T-helper 1 cell treated with Interleukin-12 subunit alpha and Interleukin-12 subunit beta and Interleukin-4 antibody, amounts not matched to agents 30 μg/mL and 1 μg/mL, for 36 hours (primary cell): ENCODE measurements around the gene LETM1.
A peak's percentile ranks its signal among the peaks of the same experiment; 100 is the strongest.

Experiments
- H3K27ac Mint-ChIP-seq: one replicate; pipeline ENCODE4 v1.8.0; 2021; ENCODE audit warnings: mild to moderate bottlenecking, mixed read lengths
- H3K27me3 Mint-ChIP-seq: one replicate; pipeline ENCODE4 v1.8.0; 2021; ENCODE audit warnings: low read depth, mixed read lengths
- H3K36me3 Mint-ChIP-seq: one replicate; pipeline ENCODE4 v1.8.0; 2021; ENCODE audit warnings: low read depth, mixed read lengths
- H3K4me1 Mint-ChIP-seq: one replicate; pipeline ENCODE4 v1.8.0; 2021; ENCODE audit warnings: low read depth, mixed read lengths
- H3K4me3 Mint-ChIP-seq: one replicate; pipeline ENCODE4 v1.8.0; 2021; ENCODE audit warnings: mild to moderate bottlenecking, moderate library complexity, mixed read lengths
- H3K9me3 Mint-ChIP-seq: one replicate; pipeline ENCODE4 v1.8.0; 2021; ENCODE audit warnings: mixed read lengths

Gene LETM1

GRCh38 chr4:1773754-1774153 is 82.2 kb downstream of the LETM1 start:
- Mint-ChIP-seq H3K4me1 (no peaks in the 10 kb centered on the region), H3K4me3 (no peak overlapping the region), H3K27ac (no peak overlapping the region), H3K36me3 (no peaks in the 10 kb centered on the region), H3K27me3 (no peaks in the 10 kb centered on the region), H3K9me3 (no peaks in the 10 kb centered on the region)

DNA sequence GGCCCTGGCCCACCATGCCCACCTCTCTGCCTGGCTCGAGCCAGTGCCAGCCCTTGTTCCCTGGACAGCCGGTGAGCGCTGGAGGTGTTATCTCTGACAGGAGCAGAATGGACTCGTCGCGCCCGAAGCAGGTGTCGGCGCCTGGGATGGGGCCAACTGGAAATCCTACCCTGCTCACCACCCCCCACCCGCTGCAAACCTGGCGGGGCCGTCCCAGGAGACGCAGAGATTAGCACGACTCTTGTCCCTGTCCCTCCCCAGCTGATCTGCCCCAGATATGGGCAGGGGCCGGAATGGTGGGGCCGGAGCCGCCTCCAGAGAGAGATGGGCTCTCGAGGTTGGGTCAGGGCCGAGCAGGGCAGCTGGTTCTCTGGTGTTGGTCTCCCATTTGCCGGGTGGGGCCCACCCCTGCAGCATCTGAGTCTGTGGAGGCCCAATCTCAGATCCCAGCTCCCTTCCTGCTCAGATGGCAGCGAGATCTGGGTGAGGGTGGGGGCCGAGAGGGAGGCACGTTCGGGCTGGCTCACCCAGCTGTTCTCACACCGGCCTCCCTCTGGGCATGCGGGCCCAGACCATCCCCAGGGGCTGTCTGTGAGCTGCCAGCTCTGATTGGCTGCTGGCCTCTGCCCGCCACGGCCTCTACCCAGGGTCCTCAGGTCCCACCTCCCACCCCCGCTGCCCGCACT is 83.0 kb downstream of the LETM1 start:
- H3K27me3 Mint-ChIP-seq: peaks cover 4% of the 10 kb centered on the region
- no peak overlapping the region for H3K4me3 Mint-ChIP-seq
- no peak overlapping the region for H3K27ac Mint-ChIP-seq
- H3K36me3 Mint-ChIP-seq: no peaks in the 10 kb centered on the region
- no peaks in the 10 kb centered on the region for H3K9me3 Mint-ChIP-seq
- peaks cover 2% of the 10 kb centered on the region for H3K4me1 Mint-ChIP-seq

DNA sequence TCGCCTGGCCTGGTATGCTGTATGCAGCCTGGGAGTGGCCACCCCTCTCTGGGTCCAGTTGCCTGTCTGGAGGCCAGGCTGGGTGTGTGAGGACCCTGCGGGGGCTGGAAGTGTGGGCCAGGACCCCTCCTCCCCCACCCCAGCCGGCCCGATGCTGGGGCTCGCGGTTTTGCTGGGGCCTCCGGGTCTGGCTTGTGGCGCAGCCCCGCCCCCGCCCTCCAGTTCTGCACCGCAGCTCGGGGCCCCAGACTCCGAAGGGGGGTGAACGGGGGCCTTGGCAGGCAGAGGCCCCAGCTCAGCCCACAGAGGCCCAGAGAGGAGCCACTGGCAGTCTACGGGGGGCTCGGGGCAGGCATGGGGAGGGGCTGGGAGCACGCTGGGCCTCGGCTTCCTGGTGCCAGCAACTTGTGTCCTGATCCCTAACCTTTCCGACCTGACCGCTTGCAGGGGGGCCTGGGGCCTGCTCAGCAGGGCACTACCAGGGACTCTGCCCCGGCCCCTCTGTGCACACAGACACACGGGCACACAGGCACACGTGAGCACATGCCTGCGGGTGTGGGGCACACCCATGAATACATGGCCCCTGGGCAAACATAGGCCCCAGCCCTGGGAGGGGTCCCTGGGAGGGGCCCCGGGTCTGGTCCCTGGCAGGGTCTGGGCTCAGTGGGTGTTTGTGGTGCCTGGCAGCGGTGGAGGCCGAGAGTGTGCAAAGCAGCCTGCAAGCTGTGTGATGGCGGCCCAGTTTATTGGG is 84.2 kb downstream of the LETM1 start:
- H3K27ac Mint-ChIP-seq: no peak overlapping the region

DNA sequence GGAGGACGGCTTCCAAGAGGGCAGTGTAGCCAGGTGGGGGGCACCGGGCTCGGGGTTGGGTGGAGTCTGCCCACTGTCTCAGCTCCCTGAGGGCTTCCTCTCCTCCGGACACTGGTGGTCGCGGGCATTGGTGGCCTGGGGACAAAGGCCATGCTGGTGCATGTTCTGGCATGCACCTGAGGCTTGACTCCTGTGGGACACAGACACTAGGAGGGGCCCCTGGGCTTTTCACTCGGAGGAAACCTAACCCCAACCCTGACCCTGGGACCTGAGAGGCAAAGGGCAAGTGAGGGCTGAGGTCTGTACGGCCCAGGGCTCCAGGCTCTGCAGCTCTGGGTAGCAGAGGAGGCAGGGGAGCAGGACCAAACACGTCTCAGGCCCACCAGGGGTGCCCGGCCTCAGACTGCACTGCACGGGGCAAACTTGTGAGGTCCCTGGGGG is 85.1 kb downstream of the LETM1 start:
- H3K36me3 Mint-ChIP-seq: no peaks in the 10 kb centered on the region
- H3K4me3 Mint-ChIP-seq: no peak overlapping the region
- no peak overlapping the region for H3K27ac Mint-ChIP-seq
- H3K4me1 Mint-ChIP-seq: peaks cover 2% of the 10 kb centered on the region
- peaks cover 4% of the 10 kb centered on the region for H3K27me3 Mint-ChIP-seq
- H3K9me3 Mint-ChIP-seq: no peaks in the 10 kb centered on the region

More for the DNA sequence above, 84.2 kb downstream of the LETM1 start:
- H3K27me3 Mint-ChIP-seq: peaks cover 4% of the 10 kb centered on the region
- no peak overlapping the region for H3K4me3 Mint-ChIP-seq
- no peaks in the 10 kb centered on the region for H3K9me3 Mint-ChIP-seq
- peaks cover 2% of the 10 kb centered on the region for H3K4me1 Mint-ChIP-seq
- no peaks in the 10 kb centered on the region for H3K36me3 Mint-ChIP-seq

DNA sequence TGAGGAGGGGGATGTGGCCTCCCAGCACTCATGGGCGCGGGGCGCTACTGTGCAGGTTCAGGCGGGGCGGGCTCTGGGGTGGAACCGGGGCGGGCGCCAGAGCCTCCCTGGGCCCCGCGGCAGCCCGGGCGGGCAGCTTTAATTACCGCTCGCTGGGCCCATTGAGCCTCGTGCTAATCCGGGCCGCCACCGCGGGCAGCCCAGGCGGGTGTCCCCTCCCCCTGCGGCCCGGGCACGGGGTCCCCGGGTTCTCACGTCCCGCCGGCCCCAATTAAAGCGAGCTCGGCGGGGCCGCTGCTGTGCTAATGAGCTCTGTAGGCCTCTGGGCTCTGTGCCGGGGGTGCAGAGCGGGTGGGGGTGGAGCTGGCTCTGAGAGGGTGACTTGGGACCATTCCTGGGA is 85.7 kb downstream of the LETM1 start:
- H3K4me3 Mint-ChIP-seq: no peak overlapping the region
- no peaks in the 10 kb centered on the region for H3K36me3 Mint-ChIP-seq
- peaks cover 3% of the 10 kb centered on the region for H3K4me1 Mint-ChIP-seq
- H3K9me3 Mint-ChIP-seq: no peaks in the 10 kb centered on the region
- no peak overlapping the region for H3K27ac Mint-ChIP-seq
- H3K27me3 Mint-ChIP-seq: peaks cover 4% of the 10 kb centered on the region

DNA sequence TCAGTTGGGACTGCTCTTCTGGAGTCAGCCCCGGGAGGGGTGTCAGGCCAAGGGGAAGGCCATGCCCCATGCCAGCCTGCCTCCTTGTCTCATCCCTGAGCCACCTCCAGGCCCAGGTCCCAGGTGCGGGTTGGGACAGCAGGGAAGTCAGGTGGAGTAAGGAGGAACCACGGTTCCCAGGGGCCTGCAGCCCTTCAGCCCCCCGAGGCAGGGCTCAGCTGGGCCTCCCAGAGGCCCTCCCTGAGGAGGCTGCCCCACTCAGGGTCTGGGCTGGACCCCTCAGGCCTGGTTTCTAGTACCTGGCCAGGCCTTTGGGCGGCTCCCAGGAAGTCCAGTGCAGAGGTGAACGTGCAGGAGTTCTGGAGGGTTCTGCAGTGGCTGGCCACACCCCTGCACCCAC is 86.3 kb downstream of the LETM1 start:
- H3K36me3 Mint-ChIP-seq: no peaks in the 10 kb centered on the region
- H3K27me3 Mint-ChIP-seq: peaks cover 4% of the 10 kb centered on the region
- H3K4me3 Mint-ChIP-seq: no peak overlapping the region
- peaks cover 3% of the 10 kb centered on the region for H3K4me1 Mint-ChIP-seq
- no peaks in the 10 kb centered on the region for H3K9me3 Mint-ChIP-seq
- H3K27ac Mint-ChIP-seq: no peak overlapping the region

DNA sequence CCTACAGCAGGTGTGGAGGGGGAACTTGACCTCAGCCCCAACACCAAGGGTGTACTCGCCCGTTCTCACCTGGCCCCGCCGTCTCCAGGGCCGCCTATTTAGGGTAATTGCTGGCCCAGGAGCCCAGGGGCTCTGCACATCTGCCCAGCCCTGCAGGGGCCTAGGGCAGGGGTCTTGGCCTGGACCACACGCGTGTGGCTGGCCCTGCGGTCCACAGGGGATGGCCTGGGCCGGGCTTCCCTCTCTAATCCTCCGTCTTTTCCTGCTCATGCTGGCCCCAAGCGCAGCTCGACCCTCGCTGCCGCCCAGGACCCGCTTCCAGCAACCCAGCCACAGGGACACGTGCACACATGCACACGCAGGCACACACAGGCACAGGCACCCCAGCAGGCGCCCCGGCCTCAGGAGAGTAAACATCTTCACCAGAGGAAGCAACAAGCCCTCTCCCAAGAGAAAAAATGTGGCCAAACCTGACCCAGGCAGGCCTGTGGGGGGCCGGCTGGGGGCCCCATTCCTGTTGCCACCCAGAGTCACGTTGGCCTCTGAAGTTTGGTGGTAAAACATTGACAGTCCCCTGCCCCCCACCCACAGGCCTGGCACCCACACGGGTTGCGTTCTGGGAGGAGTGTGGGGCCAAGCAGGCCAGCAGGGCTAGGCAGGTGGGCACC is 87.5 kb downstream of the LETM1 start:
- H3K9me3 Mint-ChIP-seq: no peaks in the 10 kb centered on the region
- no peaks in the 10 kb centered on the region for H3K36me3 Mint-ChIP-seq
- H3K27ac Mint-ChIP-seq: no peak overlapping the region
- peaks cover 8% of the 10 kb centered on the region for H3K27me3 Mint-ChIP-seq
- peaks cover 3% of the 10 kb centered on the region for H3K4me1 Mint-ChIP-seq
- H3K4me3 Mint-ChIP-seq: peak overlapping the region; percentile 79

DNA sequence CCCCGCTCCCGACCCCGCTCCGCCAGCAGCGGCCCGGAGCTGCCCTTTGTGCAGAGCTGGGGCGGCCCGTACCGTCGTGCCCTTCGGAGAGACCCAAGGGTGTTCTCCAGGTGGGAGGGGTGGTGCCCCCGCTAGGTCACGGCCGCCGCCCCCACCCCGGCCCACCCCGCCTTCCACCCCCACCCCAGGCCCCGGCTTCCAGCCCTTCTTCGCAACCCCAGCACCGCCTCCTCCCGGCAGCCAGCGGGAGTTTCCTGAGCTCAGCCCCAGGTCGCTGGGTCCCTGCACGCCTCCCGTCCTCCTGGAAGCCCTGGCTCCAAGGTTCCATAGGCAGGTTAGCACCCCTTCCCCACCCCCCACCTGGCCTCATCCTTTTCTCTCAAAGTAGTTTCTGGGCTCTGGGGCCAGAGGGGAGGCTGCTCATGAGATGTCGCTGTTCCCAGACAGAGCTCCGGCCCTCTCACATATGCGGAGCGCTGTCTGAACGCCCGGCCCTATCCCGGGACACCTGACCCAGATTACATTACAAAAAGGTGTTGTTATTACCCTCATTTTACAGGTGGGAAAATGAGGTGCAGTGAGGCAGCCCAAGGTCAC is 88.1 kb downstream of the LETM1 start:
- Mint-ChIP-seq H3K27ac (no peak overlapping the region), H3K4me3 (peak overlapping the region; percentile 44), H3K27me3 (peaks cover 8% of the 10 kb centered on the region), H3K36me3 (no peaks in the 10 kb centered on the region), H3K4me1 (peaks cover 3% of the 10 kb centered on the region), H3K9me3 (no peaks in the 10 kb centered on the region)

GRCh38 chr4:1767061-1767769 is 88.7 kb downstream of the LETM1 start:
- Mint-ChIP-seq H3K9me3 (no peaks in the 10 kb centered on the region), H3K27ac (no peak overlapping the region), H3K4me3 (no peak overlapping the region), H3K36me3 (no peaks in the 10 kb centered on the region), H3K27me3 (peaks cover 12% of the 10 kb centered on the region), H3K4me1 (peaks cover 3% of the 10 kb centered on the region)

GRCh38 chr4:1766106-1767060 is 89.6 kb downstream of the LETM1 start:
- Mint-ChIP-seq H3K27me3 (peaks cover 15% of the 10 kb centered on the region), H3K27ac (no peak overlapping the region), H3K4me3 (no peak overlapping the region), H3K9me3 (no peaks in the 10 kb centered on the region), H3K4me1 (peaks cover 3% of the 10 kb centered on the region), H3K36me3 (no peaks in the 10 kb centered on the region)

DNA sequence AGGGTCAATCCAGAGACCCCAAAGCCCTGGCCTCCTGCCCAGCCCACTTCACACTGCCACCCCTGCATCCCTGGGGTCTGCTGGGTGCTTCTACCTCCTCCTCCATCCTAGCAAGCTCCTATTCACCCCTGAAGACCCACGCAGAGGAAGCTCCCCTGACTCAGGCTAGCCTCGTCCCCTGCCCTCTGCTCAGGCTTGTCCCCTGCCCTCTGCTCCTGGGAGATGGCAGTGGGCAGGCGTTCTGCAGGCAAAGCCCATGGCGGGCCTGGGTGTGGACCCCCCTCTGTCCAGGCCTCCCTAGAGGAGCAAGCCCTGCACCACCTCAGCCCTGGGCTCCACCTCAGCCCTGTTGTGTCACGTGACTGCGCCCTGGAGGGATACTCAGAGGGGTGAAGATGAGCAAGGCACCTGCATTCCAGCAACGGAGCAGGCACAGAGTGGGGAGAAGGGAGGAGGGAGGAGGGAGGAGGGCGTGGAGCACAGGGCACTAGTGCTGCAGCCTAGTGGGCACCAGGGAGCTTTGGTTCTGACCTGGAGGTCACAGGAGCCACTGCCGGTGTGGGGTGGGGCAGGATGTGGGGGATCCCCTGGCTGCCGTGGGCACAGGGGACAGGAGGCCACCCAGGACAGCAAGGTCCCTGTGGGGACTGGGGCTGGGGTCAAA is 90.4 kb downstream of the LETM1 start:
- Mint-ChIP-seq H3K27me3 (peaks cover 15% of the 10 kb centered on the region), H3K36me3 (no peaks in the 10 kb centered on the region), H3K27ac (no peak overlapping the region), H3K4me3 (peak overlapping the region; percentile 19), H3K9me3 (no peaks in the 10 kb centered on the region), H3K4me1 (peaks cover 3% of the 10 kb centered on the region)

DNA sequence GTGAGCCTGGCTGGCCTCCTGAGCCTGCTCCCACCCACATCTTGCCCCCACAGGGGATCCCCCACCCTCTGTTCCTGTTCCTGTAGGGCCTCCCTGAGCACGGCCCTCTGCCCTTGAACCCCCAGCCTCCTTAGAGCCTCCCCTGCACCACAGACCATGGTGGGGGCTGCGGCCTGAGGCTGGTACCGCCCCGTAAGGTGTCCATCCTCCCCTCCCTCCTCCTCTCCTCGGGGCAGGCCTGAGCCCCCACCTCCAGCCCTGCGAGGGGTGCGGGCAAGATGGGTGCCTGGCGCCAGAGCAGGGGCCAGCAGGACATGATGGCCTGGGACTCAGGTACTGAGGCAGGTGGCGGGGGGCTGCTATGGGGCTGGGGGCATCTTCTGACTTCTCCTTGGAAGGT is 91.3 kb downstream of the LETM1 start:
- peaks cover 15% of the 10 kb centered on the region for H3K27me3 Mint-ChIP-seq
- H3K4me1 Mint-ChIP-seq: peaks cover 8% of the 10 kb centered on the region
- H3K4me3 Mint-ChIP-seq: no peak overlapping the region
- H3K36me3 Mint-ChIP-seq: no peaks in the 10 kb centered on the region
- H3K9me3 Mint-ChIP-seq: no peaks in the 10 kb centered on the region
- H3K27ac Mint-ChIP-seq: no peak overlapping the region

DNA sequence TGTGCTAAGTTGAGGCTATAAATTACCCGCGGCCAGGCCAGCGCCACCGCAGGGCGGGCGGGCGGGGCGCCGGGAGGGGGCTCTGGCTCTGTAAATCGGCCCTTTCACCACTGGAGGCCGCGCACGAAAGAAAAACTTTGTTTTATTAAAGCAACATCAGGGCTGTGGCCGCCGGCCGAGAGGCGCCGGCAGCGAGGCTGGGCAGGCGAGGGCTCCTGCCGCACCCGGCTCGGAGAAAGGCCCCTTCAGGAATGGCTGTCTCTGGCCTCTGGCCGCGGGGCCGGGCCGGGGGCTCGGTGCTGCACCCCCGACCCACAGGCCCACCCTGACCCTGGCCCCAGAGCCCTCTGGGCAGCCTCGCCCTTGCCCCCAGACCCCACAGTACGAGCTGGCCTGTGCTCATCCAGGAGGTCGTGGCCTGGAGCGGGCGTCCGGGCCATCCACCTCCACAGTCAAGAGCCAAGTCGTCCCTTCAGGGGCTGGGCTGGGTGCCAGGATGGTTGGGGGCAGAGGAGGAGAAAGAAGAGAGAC is 92.3 kb downstream of the LETM1 start:
- Mint-ChIP-seq H3K4me3 (no peak overlapping the region), H3K27me3 (peaks cover 14% of the 10 kb centered on the region), H3K27ac (no peak overlapping the region), H3K4me1 (peaks cover 8% of the 10 kb centered on the region), H3K36me3 (no peaks in the 10 kb centered on the region), H3K9me3 (no peaks in the 10 kb centered on the region)
